GM19025 (cell line): ENCODE results near the gene KDM4B.

Source experiments
- ATAC-seq: cut with Tn5 transposase; IDR thresholded peaks from one replicate; pipeline ENCODE4 v1.9.1; 2021; ENCODE audit warnings: mild to moderate bottlenecking, low read depth, moderate library complexity; ENCODE audit not compliant: unreplicated experiment

Gene KDM4B

GRCh38 chr19:5115771-5116202, 146.9 kb downstream of the KDM4B start:
- ATAC-seq = no peak

GRCh38 chr19:5116292-5116691, 147.4 kb downstream of the KDM4B start:
- no peak for ATAC-seq

GRCh38 chr19:5117421-5117820, 148.5 kb downstream of the KDM4B start:
- no peak for ATAC-seq

GRCh38 chr19:5118026-5118425, 149.1 kb downstream of the KDM4B start:
- no peak for ATAC-seq

- ATAC-seq = no peak
Observed at GRCh38 chr19:5119297-5119998, 150.5 kb downstream of the KDM4B start.

- no peak for ATAC-seq
Observed at GRCh38 chr19:5120321-5120720, 151.4 kb downstream of the KDM4B start.

GRCh38 chr19:5120833-5121232, 151.9 kb downstream of the KDM4B start:
- no peak for ATAC-seq

- ATAC-seq = no peak
Observed at GRCh38 chr19:5121266-5122120, 152.6 kb downstream of the KDM4B start.

- ATAC-seq = no peak
Observed at GRCh38 chr19:5122121-5122400, 153.1 kb downstream of the KDM4B start.

- ATAC-seq = no peak
Observed at GRCh38 chr19:5122671-5123409, 153.9 kb downstream of the KDM4B start.

GRCh38 chr19:5123646-5124045, 154.7 kb downstream of the KDM4B start:
- no peak for ATAC-seq

GRCh38 chr19:5124111-5124855, 155.4 kb downstream of the KDM4B start:
- ATAC-seq = no peak

- no peak for ATAC-seq
Observed at GRCh38 chr19:5125376-5125775, 156.5 kb downstream of the KDM4B start.

GRCh38 chr19:5125797-5126497, 157.0 kb downstream of the KDM4B start:
- no peak for ATAC-seq

GRCh38 chr19:5126498-5127223, 157.7 kb downstream of the KDM4B start:
- no peak for ATAC-seq

- ATAC-seq = no peak
Observed at GRCh38 chr19:5127717-5128116, 158.8 kb downstream of the KDM4B start.

- ATAC-seq = no peak
Observed at GRCh38 chr19:5128251-5128935, 159.5 kb downstream of the KDM4B start.

- no peak for ATAC-seq
Observed at GRCh38 chr19:5128936-5129389, 160.1 kb downstream of the KDM4B start.

- no peak for ATAC-seq
Observed at GRCh38 chr19:5129691-5130090, 160.8 kb downstream of the KDM4B start.
